Skeletal muscle tissue (tissue), 4 donors: ENCODE results near the gene TNIK. TPM values are rescaled to one million over a fixed set of nuclear protein-coding genes. Genes with fewer than 3 reads are reported as not detected.

Experiments
- H3K27ac ChIP-seq: one replicate; pipeline ENCODE4 v1.7.0; 2013; ENCODE audit warnings: mild to moderate bottlenecking, low read depth, low read length, inconsistent platforms
- H3K27me3 ChIP-seq, 3 donors: one replicate each; pipeline ENCODE4 v1.7.0; 2013; ENCODE audit warnings: low read length in 3 of 3; ENCODE audit not compliant: control insufficient read depth in 3 of 3, insufficient read depth in 3 of 3
- H3K36me3 ChIP-seq, 3 donors: one replicate each; pipeline ENCODE4 v1.7.0; 2013; ENCODE audit warnings: low read length in 3 of 3; ENCODE audit not compliant: control insufficient read depth in 3 of 3, insufficient read depth in 3 of 3
- H3K4me1 ChIP-seq, 3 donors: one replicate each; pipeline ENCODE4 v1.7.0; 2013; ENCODE audit warnings: low read length in 3 of 3, mild to moderate bottlenecking in 3 of 3; ENCODE audit not compliant: control insufficient read depth in 3 of 3, insufficient read depth in 3 of 3
- H3K4me3 ChIP-seq, 3 donors: one replicate each; pipeline ENCODE4 v1.7.0; 2013; ENCODE audit warnings: low read length in 3 of 3
- H3K9ac ChIP-seq, 3 donors: one replicate each; pipeline ENCODE4 v1.7.0; 2013; ENCODE audit warnings: low read length in 3 of 3, mild to moderate bottlenecking in 3 of 3, moderate library complexity in 2 of 3, low read depth in 1 of 3
- H3K9me3 ChIP-seq, 3 donors: one replicate each; pipeline ENCODE4 v1.7.0; 2013; ENCODE audit warnings: low read length in 3 of 3; ENCODE audit not compliant: control insufficient read depth in 3 of 3
- total RNA-seq: library from RNA; depleted of rRNA; stranded (reverse); fragments of >200 nt; gene quantifications from one replicate; pipeline ENCODE4 v1.2.3, GENCODE V29; 2014
- donor health status: Osteomylitis.

The TNIK gene
- total RNA-seq, 1 donor from 2014 or later, result 31.3 TPM

- H3K4me1 ChIP-seq, result no peaks in the 10 kb centered on the region
Observed at GRCh38 chr3:171061749-171062148, 398.5 kb downstream of the TNIK start.

GRCh38 chr3:171059978-171060377, 400.2 kb downstream of the TNIK start:
- Histone ChIP-seq H3K4me3 (no peak overlapping the region), H3K4me1 (no peaks in the 10 kb centered on the region), H3K9me3 (no peaks in the 10 kb centered on the region), H3K27me3 (no peaks in the 10 kb centered on the region), H3K9ac (no peak overlapping the region), H3K36me3 (peaks cover 0 to 3% (median 0%) of the 10 kb centered on the region in 3 donors), H3K27ac (no peak overlapping the region)

More at GRCh38 chr3:171061749-171062148, 398.5 kb downstream of the TNIK start:
- no peak overlapping the region for H3K9ac ChIP-seq
- H3K27me3 ChIP-seq, result no peaks in the 10 kb centered on the region
- H3K27ac ChIP-seq, result no peak overlapping the region
- H3K9me3 ChIP-seq, result no peaks in the 10 kb centered on the region
- H3K4me3 ChIP-seq, result no peak overlapping the region
- peaks cover 3 to 11% (median 8%) of the 10 kb centered on the region in 3 donors for H3K36me3 ChIP-seq

GRCh38 chr3:171058873-171059603, 401.2 kb downstream of the TNIK start:
- Histone ChIP-seq H3K27ac (no peak overlapping the region), H3K36me3 (no peaks in the 10 kb centered on the region), H3K9ac (no peak overlapping the region), H3K4me1 (no peaks in the 10 kb centered on the region), H3K9me3 (no peaks in the 10 kb centered on the region), H3K27me3 (no peaks in the 10 kb centered on the region), H3K4me3 (no peak overlapping the region)

- Histone ChIP-seq H3K4me1 (no peaks in the 10 kb centered on the region), H3K9ac (no peak overlapping the region), H3K27ac (no peak overlapping the region), H3K9me3 (no peaks in the 10 kb centered on the region), H3K36me3 (no peaks in the 10 kb centered on the region), H3K4me3 (no peak overlapping the region), H3K27me3 (no peaks in the 10 kb centered on the region)
Observed at GRCh38 chr3:171058058-171058457, 402.1 kb downstream of the TNIK start.

- no peak overlapping the region for H3K4me3 ChIP-seq
Observed at GRCh38 chr3:171057072-171057471, 403.1 kb downstream of the TNIK start.

GRCh38 chr3:171056528-171056927, 403.7 kb downstream of the TNIK start:
- H3K4me3 ChIP-seq, result no peak overlapping the region
- H3K9me3 ChIP-seq, result no peaks in the 10 kb centered on the region
- H3K9ac ChIP-seq, result no peak overlapping the region
- H3K36me3 ChIP-seq, result no peaks in the 10 kb centered on the region
- no peaks in the 10 kb centered on the region for H3K4me1 ChIP-seq
- H3K27ac ChIP-seq, result no peak overlapping the region
- H3K27me3 ChIP-seq, result no peaks in the 10 kb centered on the region

More at GRCh38 chr3:171057072-171057471, 403.1 kb downstream of the TNIK start:
- no peaks in the 10 kb centered on the region for H3K27me3 ChIP-seq
- no peaks in the 10 kb centered on the region for H3K4me1 ChIP-seq
- H3K36me3 ChIP-seq, result no peaks in the 10 kb centered on the region
- no peak overlapping the region for H3K9ac ChIP-seq
- no peak overlapping the region for H3K27ac ChIP-seq
- H3K9me3 ChIP-seq, result no peaks in the 10 kb centered on the region

GRCh38 chr3:171055336-171056178, 404.6 kb downstream of the TNIK start:
- Histone ChIP-seq H3K9ac (no peak overlapping the region), H3K27ac (no peak overlapping the region), H3K27me3 (no peaks in the 10 kb centered on the region)

GRCh38 chr3:171054921-171055320, 405.3 kb downstream of the TNIK start:
- Histone ChIP-seq H3K36me3 (no peaks in the 10 kb centered on the region), H3K4me1 (no peaks in the 10 kb centered on the region), H3K9ac (no peak overlapping the region), H3K27me3 (no peaks in the 10 kb centered on the region), H3K27ac (no peak overlapping the region), H3K9me3 (no peaks in the 10 kb centered on the region), H3K4me3 (no peak overlapping the region)

More at GRCh38 chr3:171055336-171056178, 404.6 kb downstream of the TNIK start:
- Histone ChIP-seq H3K4me3 (no peak overlapping the region), H3K36me3 (no peaks in the 10 kb centered on the region), H3K9me3 (no peaks in the 10 kb centered on the region), H3K4me1 (no peaks in the 10 kb centered on the region)

- Histone ChIP-seq H3K4me1 (no peaks in the 10 kb centered on the region), H3K9me3 (no peaks in the 10 kb centered on the region), H3K27me3 (no peaks in the 10 kb centered on the region), H3K27ac (no peak overlapping the region), H3K4me3 (no peak overlapping the region), H3K36me3 (no peaks in the 10 kb centered on the region), H3K9ac (no peak overlapping the region)
Observed at GRCh38 chr3:171054231-171054630, 406.0 kb downstream of the TNIK start.

GRCh38 chr3:171049861-171050444, 410.3 kb downstream of the TNIK start:
- no peak overlapping the region for H3K9ac ChIP-seq
- no peak overlapping the region for H3K4me3 ChIP-seq
- no peaks in the 10 kb centered on the region for H3K27me3 ChIP-seq
- no peak overlapping the region for H3K27ac ChIP-seq
- no peaks in the 10 kb centered on the region for H3K9me3 ChIP-seq
- no peaks in the 10 kb centered on the region for H3K4me1 ChIP-seq
- no peaks in the 10 kb centered on the region for H3K36me3 ChIP-seq
